Stimulated activated CD4-positive, alpha-beta T cell treated with anti-CD3 and anti-CD28 coated beads, Interleukin-12 subunit alpha, Interleukin-12 subunit beta, amount 100 ng/mL, for 48 hours (primary cell): ENCODE results near the gene BIRC6.

Experiments
- DNase-seq, 3 donors: peaks; one replicate each; pipeline ENCODE4 v3.0.0-alpha.2; 2020; ENCODE audit warnings: low read depth in 2 of 3, low spot score in 1 of 3

Gene BIRC6

GRCh38 chr2:32375228-32375892, 18.5 kb downstream of the BIRC6 start:
- DNase-seq, result no peak

- no peak for DNase-seq
These were observed 19.9 kb downstream of the BIRC6 start for GRCh38 chr2:32376756-32377155.

DNA sequence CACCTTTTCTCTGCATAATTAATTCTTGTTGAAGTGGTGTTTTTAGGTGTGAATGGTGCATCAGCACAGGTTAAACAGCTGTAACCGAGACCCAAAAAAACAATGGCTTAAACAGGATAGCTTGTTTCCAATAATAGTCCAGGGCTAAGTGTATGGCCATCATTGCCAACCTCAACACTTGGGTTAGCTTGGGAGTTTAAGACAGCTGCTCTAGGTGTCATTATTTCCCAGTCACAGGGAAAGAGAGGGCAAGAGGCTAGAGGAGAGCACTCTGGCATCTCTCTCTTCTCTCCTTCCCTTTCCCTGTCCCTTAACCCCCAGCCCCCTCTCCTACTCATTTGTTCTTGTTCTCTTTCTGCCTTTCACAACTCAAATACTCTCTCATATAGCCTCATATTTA, 21.1 kb downstream of the BIRC6 start:
- no peak for DNase-seq

DNA sequence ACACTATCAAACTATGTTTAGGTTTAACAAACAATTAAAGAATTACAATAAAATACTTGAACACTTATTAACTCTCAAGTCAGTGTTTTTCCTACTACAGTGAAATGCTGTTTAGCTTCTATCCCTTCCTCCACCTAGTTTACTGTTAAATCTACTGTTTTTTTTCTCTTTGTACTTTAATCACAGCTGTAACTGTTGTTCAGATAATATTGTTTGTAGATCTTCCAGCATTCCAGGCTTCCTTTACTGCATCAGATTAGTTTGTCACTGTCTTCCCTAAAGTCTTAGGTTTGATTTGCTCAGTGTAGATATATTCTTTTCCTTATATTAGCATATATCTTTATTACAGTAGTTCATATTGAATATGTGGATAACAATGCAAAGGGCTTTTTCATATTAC, 22.5 kb downstream of the BIRC6 start:
- no peak for DNase-seq

GRCh38 chr2:32383858-32384257, 27.0 kb downstream of the BIRC6 start:
- no peak for DNase-seq

DNA sequence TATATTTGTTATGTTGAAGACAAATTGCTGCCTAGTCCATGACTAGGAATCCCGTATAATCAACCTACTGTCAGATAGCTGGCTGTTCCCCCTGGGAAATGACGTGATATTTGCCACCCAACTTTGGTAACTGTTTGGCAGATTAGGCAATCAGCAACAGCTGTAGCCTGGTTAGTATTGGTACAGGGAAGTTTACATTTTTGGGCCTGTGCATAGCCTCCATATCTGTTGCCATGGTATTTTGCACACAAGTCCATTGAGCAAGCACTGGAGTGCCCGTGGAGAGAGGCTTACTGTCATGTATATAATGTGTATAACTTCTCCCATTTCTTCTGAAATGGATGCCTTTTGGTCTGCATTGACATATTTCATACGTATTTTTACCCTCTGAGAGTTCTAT, 27.7 kb downstream of the BIRC6 start:
- no peak for DNase-seq

GRCh38 chr2:32386739-32387138, 29.9 kb downstream of the BIRC6 start:
- DNase-seq, result no peak

- DNase-seq, result no peak
These were observed 42.4 kb downstream of the BIRC6 start for GRCh38 chr2:32399221-32399620.

DNA sequence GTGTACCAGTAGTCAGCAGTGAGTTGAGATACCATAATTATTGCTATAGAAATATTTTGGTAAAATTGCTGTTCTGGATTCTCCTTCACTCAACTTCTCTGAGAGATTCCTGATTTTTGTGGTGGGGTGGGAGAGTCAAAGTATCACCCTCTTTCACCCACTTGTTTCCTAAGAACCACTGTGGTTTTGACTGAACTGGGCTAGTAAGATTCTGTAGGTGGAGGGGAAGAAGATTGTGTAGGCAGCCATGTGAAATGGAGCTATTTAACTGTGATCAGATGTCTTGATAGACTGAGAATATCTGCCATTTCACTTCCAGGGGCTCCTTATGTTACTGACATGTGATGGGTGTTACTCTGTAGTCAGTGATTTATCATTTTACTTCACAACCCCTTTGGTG, 45.3 kb downstream of the BIRC6 start:
- DNase-seq, result no peak

GRCh38 chr2:32403782-32404181, 47.0 kb downstream of the BIRC6 start:
- no peak for DNase-seq

DNA sequence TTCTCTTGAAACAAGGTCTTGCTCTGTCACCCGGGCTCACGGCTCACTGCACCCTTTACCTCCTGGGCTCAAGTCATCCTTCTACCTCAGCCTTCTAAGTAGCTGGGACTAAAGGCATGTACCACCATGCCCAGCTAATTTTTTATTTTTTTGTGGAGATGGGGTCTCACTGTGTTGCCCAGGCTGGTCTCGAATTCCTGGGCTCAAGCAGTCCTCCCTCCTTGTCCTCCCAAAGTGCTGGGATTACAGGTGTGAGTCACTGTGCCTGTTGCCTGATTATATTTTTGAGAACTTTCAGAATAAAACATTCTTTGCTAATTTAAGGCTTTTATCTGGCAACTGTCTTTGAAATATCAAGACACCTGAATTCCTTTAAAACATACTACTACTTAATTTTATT, 47.9 kb downstream of the BIRC6 start:
- DNase-seq, result no peak

DNA sequence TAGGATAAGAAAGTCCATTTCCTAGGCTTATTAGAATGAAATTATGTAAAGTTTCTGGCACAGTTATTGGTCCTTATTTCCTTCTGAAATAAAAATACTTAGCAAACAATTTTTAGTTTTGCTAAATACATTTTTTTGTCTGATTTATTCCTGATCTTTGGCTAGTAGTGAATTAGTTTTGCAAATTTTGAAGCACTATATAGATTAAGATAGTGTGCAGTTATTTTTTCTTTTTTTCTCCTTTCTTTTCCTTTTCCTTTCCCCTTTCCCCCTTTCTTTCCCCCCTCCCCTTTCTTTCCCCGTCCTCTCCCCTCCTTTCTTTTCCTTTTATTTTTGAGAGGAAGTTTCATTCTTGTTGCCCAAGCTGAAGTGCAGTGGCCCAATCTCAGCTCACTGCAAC, 59.7 kb downstream of the BIRC6 start:
- no peak for DNase-seq

DNA sequence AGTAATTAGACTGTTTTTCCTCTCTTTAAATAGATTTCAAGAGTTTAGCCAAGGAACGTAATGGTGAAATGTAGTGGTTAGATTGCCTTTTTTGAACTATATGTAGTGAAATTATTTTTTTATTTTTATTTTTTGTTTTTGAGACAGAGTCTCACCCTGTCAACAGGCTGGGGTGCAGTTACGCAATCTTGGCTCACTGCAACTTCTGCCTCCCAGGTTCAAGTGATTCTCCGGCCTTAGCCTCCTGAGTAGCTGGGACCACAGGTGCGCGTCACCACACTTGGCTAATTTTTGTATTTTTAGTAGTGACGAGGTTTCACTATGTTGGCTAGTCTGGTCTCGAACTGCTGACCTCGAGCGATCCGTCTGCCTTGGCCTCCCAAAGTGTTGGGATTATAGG, 60.8 kb downstream of the BIRC6 start:
- no peak for DNase-seq

DNA sequence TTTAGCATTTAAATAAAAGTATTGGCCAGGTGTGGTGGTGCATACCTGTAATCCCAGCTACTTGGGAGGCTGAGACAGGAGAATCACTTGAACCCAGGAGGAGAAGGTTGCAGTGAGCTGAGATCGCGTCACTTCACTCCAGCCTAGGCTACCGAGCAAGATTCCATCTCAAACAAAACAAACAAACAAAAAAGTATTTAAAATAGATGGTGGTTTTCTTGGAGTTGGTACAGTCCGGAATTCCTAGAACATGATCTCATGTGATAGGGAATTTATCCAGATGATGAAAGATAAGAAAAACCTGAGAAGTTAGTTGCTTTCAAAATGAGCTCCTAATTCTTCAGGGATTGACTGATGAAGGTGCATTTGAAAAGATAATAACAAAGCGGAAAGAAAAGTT, 62.0 kb downstream of the BIRC6 start:
- no peak for DNase-seq

DNA sequence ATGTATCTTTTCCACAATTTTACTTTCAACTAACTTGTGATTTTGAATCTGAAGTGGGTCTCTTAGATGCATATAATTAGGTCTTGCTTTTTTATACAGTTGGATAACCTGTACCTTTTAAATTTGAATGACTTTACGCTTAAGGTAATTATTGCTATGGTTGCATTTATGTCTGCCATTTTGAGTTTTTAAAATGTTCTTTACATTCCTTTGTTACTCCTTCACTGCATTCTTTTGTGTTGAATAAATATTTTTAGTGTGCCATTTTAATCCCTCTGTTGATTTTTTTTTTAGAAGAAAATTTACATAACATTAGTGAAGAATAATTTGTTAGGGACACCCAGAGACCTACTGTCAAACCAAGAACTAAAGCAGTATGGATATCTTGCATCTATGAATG, 65.3 kb downstream of the BIRC6 start:
- DNase-seq, result no peak

DNA sequence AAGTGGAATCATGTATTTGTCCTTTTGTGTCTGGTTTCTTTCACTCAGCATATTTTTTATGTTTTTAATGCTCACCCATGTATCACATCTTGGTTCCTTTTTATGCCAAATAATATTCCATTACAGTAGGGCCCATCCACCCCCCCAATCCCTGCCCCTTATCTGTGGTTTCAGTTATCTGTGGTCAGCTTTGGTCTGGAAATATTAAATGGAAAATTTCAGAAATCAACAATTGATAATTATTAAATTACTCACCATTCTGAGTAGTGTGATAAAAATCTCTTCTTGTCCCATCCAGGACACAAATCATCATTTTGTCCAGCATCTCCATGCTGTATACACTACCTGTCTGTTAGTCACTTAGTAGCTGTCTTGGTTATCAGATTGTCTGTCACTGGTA, 66.7 kb downstream of the BIRC6 start:
- DNase-seq, result no peak

DNA sequence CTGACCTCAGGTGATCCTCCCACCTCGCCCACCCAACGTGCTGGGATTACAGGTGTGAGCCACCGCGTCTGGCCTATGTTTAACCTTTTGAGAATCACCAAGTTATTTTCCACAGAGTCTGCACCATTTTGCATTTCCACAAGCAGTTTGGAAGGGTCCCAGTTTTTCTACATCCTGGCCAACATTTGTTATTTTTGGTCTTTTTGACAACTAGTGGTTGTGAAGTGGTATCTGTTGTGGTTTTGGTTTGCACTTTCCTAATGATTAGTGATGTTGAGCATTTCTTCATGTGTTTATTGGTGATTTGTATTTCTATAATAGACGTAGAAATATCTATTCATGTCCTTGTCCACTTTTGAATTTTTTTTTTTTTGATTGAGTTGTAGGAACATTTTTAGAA, 67.9 kb downstream of the BIRC6 start:
- no peak for DNase-seq

DNA sequence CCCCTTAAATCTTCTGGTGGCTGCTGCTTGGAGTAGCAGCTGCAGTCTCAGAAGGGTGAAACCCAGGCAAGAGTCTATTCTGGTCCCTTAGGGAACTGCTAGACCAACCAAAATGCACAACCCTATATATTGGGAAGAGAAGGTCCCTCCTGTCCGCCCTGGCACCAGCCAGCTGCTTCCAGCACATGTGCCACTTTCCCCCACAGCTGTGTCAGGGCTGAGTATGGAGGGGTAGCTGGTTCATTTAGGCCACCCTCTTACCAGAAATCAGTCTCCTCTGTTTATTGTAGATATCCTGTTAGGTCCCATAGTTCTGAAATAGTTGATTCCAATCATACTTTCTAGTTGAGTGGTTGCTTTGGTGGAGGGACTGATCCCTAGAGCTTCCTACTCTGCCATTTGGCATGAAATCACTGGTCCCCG, 68.9 kb downstream of the BIRC6 start:
- no peak for DNase-seq

- DNase-seq, result no peak
These were observed 71.1 kb downstream of the BIRC6 start for GRCh38 chr2:32427672-32428610.

GRCh38 chr2:32430804-32431203, 74.0 kb downstream of the BIRC6 start:
- DNase-seq, result no peak

DNA sequence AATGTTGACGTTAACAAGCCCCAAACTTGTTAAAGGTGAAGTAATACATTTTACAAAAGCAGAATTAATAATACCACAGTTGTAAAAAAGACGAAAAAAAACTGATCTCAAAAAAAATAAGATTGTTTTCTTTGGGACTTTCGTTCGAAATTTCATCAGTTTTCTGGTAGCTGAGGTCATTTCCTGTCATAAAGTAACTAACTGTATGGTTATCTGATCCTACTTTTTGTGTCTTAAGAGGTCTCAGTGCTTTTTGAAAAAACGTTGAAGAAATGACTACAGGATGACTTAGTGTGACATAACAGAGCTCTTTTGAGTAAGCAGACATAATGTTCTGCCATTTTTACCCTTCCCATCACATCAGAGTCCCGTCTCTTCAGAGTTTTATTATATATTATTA, 79.3 kb downstream of the BIRC6 start:
- DNase-seq, result no peak

GRCh38 chr2:32442020-32442467, 85.2 kb downstream of the BIRC6 start:
- DNase-seq, result no peak

DNA sequence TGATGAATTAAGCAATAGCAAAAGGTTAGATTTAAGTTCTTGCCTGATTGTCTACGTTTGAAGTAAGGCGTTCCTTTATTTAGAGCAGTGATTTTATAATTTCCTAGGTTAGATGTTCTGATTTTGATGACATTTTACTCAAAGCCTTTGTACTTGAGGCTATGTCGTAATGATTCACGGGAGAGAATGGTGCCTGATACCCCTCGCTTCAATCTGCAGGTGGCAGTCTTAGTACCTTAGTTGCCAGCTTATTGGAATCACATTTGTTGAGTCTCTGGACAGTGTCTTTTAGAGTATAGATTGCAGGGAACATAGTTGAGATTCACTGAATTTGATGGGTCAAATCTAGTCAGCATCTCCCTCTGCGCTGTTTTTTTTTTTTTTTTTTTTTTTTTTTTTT, 89.5 kb downstream of the BIRC6 start:
- no peak for DNase-seq
